HUDEP-2 (cell line): Measurements from ENCODE around the gene PROCR.
"Not testable (repeated sequence)": the region's sequence is repeated elsewhere in the genome, so short reads cannot be mapped to it uniquely, and the experiment has no call there.

Source experiments
- DNase-seq, 76 experiments: peaks; one replicate each; lab custom pipeline; 2025; ENCODE audit not compliant: unreplicated experiment in 76 of 76; lab: John Stamatoyannopoulos, UW

Gene PROCR

DNA sequence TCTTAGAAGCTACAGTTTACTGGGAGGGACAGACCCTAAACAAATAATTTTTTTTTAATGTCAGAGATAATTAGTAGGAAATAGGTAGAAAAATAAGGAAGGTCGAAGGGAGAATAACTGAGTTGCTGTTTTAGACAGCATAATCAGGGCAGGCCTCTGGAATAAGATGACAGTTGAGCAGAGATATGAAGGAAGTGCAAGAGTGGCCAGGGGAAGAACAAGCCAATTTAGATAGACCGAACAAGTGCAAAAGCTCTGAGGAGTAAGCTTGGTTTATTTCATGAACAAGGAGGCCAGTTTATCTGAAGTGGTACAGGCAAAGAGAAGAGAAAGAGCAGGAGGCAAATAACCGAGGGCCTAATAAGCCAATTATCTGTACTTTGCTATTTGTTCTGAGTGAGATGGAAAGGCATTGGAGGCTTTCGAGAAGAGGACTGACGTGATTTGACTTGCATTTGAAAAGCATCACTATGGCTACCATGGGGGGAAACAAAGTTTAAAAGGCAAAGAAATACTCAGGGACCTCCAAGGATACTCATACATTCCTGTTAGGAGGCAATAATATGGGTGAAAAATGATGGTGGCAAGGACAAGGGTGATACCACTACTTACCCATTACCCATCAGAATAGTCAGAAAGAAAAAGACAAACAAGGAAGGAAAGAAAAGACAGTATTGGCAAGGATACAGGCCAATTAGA lies 19.7 kb downstream of the PROCR start:
- DNase-seq = peak in 2 of 76 experiments; percentile 4 to 33

DNA sequence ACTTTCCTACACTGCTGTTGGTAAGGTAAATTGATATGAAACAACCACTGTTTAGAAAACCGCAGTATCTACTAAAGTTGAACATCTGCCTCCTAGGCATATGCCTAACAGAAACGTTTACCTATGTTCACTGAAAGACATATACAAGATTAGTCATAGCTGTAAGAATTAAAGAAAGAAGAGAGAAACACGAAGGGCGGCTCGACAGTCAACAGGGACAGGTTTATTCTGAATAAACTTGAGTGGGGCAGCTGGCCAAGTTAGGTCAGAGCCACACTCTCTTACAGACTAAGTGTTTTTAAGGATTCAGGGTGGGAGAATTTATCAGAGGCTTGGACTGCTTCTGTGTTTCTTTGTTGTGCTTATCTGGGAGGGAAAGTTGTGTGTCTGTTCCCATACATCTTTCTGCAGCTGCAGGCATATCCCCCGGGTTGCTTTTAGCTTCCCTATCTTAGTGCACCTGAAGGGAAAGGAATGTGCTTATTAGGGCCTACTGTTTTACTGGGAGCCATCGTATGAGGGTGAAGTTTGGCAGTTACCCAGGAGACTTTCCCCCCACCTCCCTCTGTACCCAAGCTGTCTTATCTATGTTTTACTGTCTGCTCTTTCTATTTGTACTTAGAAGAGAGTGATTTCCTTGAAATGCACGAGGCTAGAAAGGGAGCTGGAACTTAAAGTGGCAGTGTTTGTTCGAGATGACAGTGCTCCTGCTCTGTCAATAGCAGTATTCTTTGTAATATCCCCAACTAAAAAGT lies 20.4 kb downstream of the PROCR start:
- DNase-seq = peak in 74 of 76 experiments; percentile 8 to 88 (median 66)

- peak in 1 of 76 experiments; percentile 6 for DNase-seq
Measured at GRCh38 chr20:35193031-35193791, 21.3 kb downstream of the PROCR start.

DNA sequence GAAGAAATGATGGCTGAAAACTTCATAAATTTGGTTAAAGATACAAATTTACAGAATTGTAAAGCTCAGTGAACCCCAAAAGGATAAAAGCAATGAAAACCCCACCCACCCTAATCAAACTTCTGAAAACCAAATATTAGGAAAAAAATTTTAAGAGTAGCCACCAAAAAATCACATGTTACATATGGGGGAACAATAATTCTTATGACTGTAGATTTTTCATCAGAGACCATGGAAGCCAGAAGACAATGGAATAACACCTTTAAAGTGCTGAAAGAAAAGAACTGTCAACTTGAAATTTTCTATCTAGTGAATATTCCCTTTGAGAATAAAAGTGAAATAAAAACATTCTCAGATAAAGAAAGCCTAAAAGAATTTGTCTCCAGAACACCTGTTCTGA lies 24.4 kb downstream of the PROCR start:
- DNase-seq = no peak

DNA sequence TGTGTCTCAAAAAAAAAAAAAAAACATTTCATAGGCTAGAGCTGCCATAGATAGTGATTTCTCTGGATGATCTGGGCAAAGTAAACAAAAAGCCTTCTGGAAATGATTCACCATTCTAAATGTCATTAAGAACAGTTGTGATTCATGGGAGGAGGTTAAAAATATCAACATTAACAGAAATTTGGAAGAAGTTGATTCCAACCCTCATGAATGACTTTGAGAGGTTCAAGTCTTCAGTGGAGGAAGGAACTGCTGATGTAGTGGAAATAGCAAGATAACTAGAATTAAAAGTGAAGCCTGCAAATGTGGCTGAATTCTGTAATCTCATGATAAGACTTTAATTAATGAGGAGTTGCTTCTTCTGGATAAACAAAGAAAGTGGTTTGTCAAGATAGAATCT lies 27.9 kb downstream of the PROCR start:
- no peak for DNase-seq

DNA sequence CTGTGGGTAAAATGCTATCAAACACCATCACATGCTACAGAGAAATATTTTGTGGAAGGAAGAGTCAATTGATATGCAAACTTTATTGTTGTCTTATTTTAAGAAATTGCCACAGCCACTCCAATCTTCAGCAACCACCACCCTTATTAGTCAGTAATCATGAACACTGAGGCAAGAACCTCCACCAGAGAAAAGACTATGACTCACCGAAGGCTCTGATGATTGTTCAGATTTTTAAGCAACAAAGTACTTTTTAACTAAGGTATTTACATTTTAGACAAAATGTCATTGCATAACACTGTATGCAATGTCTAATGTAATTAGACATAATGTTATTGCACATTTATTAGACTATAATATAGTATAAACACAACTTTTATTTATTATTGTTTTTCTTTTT lies 28.4 kb downstream of the PROCR start:
- DNase-seq = no peak

DNA sequence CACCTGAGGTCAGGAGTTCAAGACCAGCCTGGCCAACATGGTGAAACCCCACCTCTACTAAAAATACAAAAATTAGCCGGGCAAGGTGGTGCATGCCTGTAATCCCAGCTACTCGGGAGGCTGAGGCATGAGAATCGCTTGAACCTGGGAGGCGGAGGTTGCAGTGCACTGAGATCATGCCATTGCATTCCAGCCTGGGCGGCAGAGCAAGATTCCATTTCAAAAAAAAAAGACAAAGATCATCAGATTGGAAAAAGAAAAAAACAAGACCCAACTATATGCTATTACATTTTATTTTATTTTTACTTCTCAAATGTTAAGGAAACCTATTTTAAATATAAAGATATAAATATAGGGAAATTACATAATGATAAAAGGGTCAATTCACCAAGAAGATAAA lies 29.6 kb downstream of the PROCR start:
- not testable (repeated sequence) for DNase-seq

- DNase-seq = no peak
Measured at GRCh38 chr20:35206802-35207201, 34.9 kb downstream of the PROCR start.

DNA sequence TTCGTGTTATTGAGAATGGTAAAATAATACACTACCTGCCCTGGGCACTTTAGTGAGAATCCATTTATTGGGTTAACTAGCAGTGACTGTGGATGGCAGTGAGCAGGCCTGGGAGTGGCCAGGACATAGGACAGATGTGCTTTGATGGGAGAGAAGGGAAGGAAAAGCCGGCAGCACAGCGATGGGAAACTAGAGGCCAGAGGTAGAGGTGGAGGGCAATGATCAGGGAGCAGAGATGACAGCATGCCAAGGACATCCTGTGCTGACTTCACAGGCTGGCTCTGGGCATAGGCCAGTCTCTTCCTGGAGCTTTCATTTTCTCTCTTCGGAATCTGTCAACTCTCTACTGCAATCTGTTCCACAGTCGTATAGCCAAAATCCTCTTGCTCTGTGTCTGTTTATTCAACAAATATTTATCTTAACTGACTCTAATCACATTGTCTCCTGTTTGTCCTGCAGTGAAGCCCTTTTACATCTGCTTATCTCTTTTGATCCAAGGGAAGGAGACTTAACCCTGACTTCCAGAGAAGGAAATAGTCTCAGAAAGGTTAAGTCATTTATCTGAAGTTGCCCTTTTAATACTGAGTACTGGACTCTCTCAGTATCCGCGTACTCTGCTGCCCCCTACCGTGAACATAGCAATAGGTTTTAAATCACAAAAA lies 36.2 kb downstream of the PROCR start:
- peak in 71 of 76 experiments; percentile 3 to 86 (median 65) for DNase-seq

- DNase-seq = no peak
Measured at GRCh38 chr20:35215066-35215956, 43.4 kb downstream of the PROCR start.

DNA sequence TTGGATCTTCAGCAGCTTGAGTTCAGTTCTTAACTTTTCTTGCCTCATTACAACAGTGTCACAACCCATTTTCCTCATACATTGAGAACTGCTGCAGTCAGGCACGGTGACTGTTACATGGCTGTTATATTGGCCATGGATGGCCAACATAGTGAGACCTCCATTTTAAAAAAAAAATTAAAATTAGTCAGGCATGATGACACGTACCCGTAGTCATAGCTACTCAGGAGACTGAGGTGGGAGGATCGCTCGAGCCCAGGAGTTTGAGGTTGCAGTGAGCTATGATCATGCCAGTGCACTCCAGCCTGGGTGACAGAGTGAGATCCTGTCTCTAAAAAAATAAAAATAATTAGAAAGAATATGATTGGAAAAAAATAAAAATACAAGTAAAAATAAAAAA lies 44.7 kb downstream of the PROCR start:
- no peak for DNase-seq

DNA sequence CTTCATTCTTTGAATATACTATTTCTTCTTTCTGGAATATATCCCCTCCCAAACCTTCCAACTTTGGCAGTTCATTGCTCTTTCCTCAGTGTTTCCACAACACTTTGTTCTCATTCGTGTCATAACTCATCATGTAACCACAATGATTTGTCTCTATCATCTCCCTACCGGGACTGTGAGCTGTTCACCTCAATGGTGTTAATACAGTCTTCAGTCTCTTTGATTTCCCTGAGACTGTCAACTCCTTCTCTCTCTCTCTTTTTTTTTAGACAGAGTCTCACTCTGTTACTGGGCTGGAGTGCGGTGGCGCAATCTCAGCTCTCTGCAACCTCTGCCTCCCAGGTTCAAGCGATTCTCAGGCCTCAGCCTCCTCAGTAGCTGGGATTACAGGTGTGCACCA lies 52.1 kb downstream of the PROCR start:
- DNase-seq = no peak

GRCh38 chr20:35224536-35224935 lies 52.7 kb downstream of the PROCR start:
- no peak for DNase-seq

DNA sequence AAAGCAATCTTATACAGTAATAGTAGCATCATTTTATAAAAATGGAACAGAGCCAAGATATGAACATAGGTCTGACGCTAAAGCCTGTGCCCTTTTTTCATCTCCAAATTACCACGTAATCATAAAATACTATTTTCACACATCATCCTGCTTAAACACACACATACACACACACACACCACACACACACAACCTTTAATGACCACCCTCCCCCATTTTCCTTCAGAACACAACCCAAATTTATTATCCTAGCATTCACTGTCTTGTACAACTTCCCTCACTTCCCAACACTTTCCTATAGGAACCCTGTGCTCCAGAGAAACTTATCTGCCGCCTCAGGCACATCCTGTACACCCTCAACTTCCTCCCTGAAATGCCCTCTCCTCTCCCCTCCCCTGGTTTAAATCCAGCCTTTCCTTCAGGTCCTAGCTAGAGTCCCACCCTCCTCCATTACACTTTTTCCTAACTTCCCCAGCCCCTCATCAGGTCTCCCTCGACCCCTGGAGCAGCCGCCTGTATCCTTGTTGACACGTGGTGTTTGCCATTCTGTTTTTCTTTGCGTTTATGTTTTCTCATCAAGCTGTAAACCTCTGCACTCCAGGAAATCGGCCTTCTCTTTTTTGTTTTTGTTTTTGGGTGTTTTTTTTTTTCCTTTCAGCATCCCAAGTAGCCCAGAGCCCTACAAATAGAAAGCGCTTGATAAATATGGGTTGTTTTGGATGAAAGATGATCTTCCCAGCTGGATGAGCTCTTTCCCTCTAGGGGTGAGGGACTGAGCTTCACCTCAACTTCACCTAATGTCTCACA lies 53.6 kb downstream of the PROCR start:
- DNase-seq = no peak

DNA sequence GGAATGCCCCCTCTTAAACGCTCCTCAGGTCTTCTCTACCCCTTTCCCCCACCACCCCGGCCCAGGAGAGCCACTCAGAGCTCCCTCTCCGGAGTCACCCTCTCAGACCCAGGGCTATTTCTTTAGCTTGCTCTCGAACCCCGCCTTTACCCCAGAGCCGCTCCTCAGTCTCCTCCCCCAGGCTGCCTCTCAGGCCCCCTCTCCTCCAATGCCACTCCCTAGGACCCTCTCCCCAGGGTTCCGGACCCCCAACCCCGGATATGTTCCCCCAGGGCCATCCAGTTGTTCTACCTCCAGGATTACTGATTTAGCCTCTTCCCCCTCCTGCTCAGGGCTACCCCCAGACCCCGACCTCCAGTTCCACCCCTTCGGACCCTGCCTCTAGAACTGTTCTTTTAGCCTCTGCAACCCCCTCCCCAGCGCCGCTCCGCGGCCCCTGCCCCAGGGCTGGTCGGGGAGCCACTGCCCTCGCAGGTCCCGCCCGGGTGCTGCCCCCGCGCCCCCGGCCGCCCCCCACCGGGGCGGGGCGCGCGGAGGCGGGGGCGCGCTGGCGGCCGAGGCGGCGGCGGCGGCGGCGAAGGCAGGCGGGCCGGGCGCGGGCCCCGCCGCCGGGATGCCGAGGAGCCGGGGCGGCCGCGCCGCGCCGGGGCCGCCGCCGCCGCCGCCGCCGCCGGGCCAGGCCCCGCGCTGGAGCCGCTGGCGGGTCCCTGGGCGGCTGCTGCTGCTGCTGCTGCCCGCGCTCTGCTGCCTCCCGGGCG lies 54.4 kb downstream of the PROCR start, which contains the start of gene MMP24:
Gene MMP24, plus strand, starts transcription at position 565 of the 758 bp plus-strand sequence. Its CDS starts 49 bp downstream, at position 614.
- no peak for DNase-seq
